Measurements from ENCODE around the gene PTDSS2. TPM values are rescaled to one million over a fixed set of nuclear protein-coding genes. Genes with fewer than 3 reads are reported as not detected.

PTDSS2 gene
- total and polyA plus RNA-seq, 2 of the 13 experiments (the other 11 are each of a cell fraction or from before 2014, with no cell fraction given) = 21.7 to 26.4 TPM

GRCh38 chr11:477052-477715, 27.1 kb downstream of the PTDSS2 start (continued):
- TF ChIP-seq, protein P1, sequence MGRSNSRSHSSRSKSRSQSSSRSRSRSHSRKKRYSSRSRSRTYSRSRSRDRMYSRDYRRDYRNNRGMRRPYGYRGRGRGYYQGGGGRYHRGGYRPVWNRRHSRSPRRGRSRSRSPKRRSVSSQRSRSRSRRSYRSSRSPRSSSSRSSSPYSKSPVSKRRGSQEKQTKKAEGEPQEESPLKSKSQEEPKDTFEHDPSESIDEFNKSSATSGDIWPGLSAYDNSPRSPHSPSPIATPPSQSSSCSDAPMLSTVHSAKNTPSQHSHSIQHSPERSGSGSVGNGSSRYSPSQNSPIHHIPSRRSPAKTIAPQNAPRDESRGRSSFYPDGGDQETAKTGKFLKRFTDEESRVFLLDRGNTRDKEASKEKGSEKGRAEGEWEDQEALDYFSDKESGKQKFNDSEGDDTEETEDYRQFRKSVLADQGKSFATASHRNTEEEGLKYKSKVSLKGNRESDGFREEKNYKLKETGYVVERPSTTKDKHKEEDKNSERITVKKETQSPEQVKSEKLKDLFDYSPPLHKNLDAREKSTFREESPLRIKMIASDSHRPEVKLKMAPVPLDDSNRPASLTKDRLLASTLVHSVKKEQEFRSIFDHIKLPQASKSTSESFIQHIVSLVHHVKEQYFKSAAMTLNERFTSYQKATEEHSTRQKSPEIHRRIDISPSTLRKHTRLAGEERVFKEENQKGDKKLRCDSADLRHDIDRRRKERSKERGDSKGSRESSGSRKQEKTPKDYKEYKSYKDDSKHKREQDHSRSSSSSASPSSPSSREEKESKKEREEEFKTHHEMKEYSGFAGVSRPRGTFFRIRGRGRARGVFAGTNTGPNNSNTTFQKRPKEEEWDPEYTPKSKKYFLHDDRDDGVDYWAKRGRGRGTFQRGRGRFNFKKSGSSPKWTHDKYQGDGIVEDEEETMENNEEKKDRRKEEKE (IDR thresholded peaks at IDR 0.05) = no peak
- TF ChIP-seq ZNF253 (CRISPR knock-in tag; IDR thresholded peaks at IDR 0.05; ENCODE audit: borderline replicate concordance) = no peak
- TF ChIP-seq XRCC5 (optimal IDR thresholded peaks at IDR 0.05; ENCODE audit: low read length) = no peak
- TF ChIP-seq ZBTB7B (CRISPR knock-in tag; IDR thresholded peaks at IDR 0.05) = no peak
- TF ChIP-seq YEATS4 (CRISPR knock-in tag; IDR thresholded peaks at IDR 0.05; ENCODE audit: borderline replicate concordance) = no peak
- TF ChIP-seq ZBTB8A (CRISPR knock-in tag; IDR thresholded peaks at IDR 0.05; ENCODE audit: borderline replicate concordance, low read depth) = no peak
- TF ChIP-seq AKNA (CRISPR knock-in tag; IDR thresholded peaks at IDR 0.05; ENCODE audit: borderline replicate concordance) = no peak
- no peak for TF ChIP-seq TRIM24 (CRISPR knock-in tag; IDR thresholded peaks at IDR 0.05)
